Measurements from ENCODE around the gene IFT20.
A peak's percentile ranks its signal among the peaks of the same experiment; 100 is the strongest.

The IFT20 gene

GRCh38 chr17:28335201-28335958 lies at the start of gene IFT20, which contains the start of gene TNFAIP1:
IFT20 (minus strand) TSS chr17:28335472; CDS start chr17:28331985, 3,487 bp downstream.
TNFAIP1 (plus strand) TSS chr17:28335761; CDS start chr17:28339522, 3,761 bp downstream.
- peak; percentile 99 for DNase-seq

- DNase-seq: no peak
Observed at GRCh38 chr17:28385037-28385400, 49.7 kb upstream of the IFT20 start.

GRCh38 chr17:28384281-28385036 lies 49.2 kb upstream of the IFT20 start:
- no peak for DNase-seq

DNA sequence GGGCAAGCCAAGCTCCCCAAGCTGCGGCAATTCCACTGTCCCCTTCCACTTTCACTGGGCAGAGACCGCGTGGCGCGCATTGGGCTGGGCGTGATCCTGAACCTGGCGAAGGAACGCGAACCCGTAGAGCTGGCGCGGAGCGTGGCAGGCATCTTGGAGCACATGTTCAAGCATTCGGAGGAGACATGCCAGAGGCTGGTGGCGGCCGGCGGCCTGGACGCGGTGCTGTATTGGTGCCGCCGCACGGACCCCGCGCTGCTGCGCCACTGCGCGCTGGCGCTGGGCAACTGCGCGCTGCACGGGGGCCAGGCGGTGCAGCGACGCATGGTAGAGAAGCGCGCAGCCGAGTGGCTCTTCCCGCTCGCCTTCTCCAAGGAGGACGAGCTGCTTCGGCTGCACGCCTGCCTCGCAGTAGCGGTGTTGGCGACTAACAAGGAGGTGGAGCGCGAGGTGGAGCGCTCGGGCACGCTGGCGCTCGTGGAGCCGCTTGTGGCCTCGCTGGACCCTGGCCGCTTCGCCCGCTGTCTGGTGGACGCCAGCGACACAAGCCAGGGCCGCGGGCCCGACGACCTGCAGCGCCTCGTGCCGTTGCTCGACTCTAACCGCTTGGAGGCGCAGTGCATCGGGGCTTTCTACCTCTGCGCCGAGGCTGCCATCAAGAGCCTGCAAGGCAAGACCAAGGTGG lies 46.0 kb upstream of the IFT20 start:
- no peak for DNase-seq

DNA sequence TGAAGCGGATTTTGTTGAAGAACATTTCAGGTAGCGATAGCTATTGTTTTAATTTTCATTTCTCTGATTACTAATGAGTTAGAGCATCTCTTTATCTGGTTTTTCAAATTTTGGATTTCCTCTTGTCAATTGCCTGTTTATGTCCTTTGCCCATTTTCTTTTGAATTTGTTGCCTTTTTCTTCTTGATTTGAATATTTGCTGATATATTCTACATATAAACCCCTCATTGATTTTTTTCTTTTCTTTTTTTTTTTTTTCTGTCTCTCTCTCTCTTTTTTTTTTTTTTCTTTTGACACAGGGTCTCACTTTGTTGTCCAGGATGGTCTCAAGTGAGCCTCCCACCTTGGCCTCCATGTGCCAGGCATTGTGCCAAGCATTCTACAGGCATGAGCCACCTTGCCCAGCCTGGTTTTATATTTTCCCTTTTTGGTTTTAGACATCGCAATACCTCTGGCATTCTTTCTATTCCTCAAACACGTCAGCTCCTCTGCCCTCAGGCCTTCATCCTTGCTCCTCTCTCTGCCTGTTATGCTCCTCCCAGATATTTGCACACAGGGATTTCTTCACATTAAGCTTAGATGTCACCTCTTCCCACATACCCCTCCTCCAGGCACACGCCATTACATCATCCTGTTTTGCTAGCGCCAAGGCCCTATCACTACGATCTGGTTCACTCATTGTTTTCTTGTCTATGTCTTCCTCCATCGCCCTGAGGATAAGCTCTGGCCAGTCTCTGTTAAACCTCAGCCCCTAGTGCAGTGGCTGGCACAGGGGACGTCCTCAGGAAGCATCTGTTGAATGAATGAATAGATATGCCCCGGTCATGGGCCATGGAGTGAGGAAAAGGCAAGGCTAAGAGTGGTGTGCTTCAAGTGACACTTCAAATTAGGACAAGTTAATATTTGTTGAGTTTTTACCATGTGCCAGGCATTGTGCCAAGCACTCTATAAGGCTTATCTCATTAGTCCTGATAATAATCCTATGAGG lies 44.8 kb upstream of the IFT20 start:
- no peak for DNase-seq

DNA sequence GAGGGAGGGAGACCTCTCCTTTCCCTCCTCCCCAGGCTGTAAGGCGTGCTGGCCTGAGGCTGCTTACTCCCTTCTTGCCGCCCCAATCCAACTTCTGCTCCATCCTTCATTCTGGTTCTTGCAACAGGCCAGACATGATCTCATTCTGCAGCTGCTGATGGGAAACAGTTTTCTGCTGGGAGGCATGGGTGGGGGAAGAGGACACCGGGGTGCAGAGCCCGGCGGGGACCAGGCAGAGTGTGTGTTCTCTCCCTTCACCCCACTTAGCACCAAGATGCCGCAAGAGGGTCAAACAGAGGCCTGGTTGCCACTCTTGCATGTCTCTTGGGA lies 37.6 kb upstream of the IFT20 start:
- DNase-seq: no peak

- no peak for DNase-seq
Observed at GRCh38 chr17:28372203-28372944, 37.1 kb upstream of the IFT20 start.

DNA sequence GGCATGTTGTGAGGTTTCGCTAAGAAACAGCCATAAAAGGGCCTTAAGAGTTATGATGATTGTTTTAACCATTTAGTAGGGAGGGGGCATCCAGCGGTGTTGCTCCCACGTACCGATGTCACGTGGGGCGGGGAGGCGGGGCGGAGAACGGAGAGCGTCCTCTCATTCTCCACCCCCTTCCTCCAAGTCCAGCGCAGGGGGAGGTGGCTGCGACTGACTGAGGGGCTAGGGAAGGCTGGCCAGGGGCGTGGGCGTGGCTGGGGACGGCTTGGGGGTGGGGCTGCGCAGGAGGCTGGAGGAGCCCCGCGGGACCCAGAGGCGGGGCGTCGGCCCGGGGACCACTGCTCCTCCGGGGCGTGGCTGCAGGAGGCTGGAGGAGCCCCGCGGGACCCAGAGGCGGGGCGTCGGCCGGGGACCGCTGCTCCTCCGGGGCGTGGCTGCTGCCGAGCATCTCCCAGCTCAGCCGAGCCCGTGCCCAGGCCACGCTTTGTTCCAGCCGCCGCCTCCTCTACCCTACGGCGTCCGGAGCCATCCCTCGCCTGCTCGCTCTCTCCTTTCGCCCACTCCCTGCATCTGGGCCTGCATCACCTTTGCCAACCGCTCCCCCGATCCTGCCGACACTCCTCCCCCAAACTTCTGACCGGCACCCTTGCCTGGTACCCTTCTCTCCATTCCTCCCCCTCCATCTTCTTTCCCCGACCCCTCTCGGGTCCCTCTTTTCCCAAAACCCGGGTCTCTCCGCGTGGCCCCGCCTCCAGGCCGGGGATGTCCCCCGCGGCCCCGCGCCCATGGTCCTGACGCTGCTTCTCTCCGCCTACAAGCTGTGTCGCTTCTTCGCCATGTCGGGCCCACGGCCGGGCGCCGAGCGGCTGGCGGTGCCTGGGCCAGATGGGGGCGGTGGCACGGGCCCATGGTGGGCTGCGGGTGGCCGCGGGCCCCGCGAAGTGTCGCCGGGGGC lies 36.3 kb upstream of the IFT20 start, which contains the start of gene SARM1:
Gene SARM1 (plus strand): TSS at position 450 of the 958 bp plus-strand sequence. CDS start 339 bp downstream, at position 789.
- DNase-seq: peak; percentile 62 to 70

DNA sequence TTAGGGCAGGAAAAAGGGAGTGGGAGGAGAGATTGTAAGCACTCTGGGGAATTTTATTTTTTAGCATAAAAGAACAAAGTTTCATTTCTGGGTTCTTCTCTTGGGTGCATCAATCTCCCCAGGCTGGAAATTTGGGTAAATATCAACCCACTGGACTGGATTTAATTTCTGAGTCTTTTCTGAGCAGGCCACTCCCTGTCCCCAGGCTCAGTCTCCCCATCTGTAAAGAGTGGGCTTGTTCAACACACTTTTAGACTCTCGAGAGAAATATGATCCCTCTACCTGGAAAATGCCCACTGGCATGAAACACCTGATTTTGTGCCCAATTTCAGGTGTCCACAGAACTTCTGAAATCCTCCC lies 35.5 kb upstream of the IFT20 start:
- DNase-seq: no peak

- DNase-seq: no peak
Observed at GRCh38 chr17:28370035-28370743, 34.9 kb upstream of the IFT20 start, which contains the start of gene VTN. VTN (minus strand) TSS chr17:28370307; CDS start chr17:28370203, 104 bp downstream.

DNA sequence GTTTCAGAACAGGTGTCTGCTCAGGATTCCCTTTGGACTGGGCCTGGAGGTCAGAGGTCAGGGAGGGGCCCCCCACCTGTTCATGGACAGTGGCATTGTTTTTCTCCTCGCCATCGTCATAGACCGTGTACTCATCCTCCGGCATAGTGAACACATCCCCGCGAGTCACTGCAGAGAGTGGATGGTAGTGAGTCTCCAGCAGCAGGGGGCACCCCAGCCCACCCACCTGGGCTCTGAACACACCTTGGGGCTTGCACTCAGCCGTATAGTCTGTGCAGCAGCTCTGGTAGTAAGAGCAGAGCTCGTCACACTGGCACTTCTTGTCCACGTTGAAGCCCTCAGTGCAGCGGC lies 34.4 kb upstream of the IFT20 start:
- DNase-seq: no peak

DNA sequence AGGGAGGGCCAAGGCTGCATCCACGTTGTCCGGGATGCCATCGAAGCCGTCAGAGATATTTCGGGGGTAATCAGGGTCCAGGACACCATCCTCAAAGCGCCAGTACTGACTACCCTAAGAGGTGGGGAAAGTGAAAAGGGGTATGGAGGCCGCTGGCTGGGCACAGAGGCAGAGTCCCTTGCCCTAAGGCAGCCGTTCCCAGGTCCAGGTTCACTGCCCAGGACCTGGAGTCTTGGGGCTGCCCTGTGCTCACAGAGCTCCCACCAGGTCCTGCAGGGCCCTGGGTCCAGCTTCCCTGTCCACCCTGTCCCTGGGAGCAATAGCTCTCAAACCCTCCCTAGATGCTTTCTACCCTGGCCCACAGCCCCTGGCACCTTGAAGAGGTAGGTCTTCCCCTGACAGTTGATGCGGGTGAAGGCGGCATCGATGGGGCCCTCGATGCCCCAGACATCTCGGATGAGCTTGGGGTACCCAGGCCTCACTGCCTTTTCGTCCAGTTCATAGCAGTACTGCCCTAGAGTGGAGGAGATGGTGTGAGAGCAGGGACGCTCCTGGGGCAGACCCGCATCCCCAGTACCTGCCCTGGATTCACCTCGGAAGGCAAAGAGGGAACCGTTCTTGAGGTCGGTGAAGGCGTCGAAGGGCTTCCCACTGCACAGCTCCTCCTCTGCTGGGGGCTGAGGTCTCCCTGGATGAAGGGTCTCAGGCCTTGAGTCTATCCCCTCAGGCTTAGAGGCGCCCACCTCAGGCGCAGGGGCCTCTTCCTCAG lies 33.8 kb upstream of the IFT20 start:
- DNase-seq: no peak

GRCh38 chr17:28368306-28368831 lies 33.1 kb upstream of the IFT20 start:
- no peak for DNase-seq

- no peak for DNase-seq
Observed at GRCh38 chr17:28367641-28368305, 32.5 kb upstream of the IFT20 start.

- no peak for DNase-seq
Observed at GRCh38 chr17:28366605-28367004, 31.3 kb upstream of the IFT20 start.

DNA sequence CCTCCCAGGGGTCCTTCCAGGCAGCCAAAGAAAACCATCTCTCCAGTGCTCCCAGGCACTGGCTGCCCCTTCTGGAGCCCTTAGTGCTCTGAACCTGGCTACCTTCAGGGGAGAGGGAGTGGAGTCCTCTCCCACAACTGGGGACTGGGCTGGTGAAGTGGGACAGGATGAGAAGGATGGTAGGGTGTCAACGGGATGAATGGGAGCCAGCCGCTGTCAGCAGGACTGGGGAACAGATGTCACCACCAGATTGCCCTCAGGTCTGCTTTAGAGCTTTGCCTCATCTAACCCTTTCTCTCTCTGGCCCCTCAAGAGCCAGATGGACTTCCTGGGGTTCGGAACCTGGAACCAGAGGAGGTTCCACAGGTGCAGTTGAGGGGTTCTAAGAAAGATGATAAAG lies 30.2 kb upstream of the IFT20 start:
- DNase-seq: no peak

- no peak for DNase-seq
Observed at GRCh38 chr17:28364665-28365363, 29.5 kb upstream of the IFT20 start, which contains the start of gene SEBOX. SEBOX (minus strand) TSS chr17:28365199; CDS start chr17:28365151, 48 bp downstream.

All from hippocampal formation (tissue), 2 donors.